K562 (cell line): ENCODE measurements around the gene LRTM1. TPM values are rescaled to one million over a fixed set of nuclear protein-coding genes. Genes with fewer than 3 reads are reported as not detected.

Experiments used
- ARID2 ChIP-seq: fragments of 450-650 bp; IDR thresholded peaks from 2 replicates; pipeline ENCODE4 v1.6.1; 2017; ENCODE audit warnings: antibody characterized with exemption, mild to moderate bottlenecking
- EHMT2 ChIP-seq: fragments of 450-650 bp; IDR thresholded peaks from 2 replicates; pipeline ENCODE4 v1.6.1; 2018; ENCODE audit warnings: antibody characterized with exemption
- ELK3 ChIP-seq: fragments of 450-650 bp; formaldehyde crosslinking; IDR thresholded peaks from 2 replicates; pipeline ENCODE4 v1.4.0; 2020; ENCODE audit warnings: mild to moderate bottlenecking
- ZNF609 ChIP-seq: sonication (generic); formaldehyde crosslinking; IDR thresholded peaks from 2 replicates; pipeline ENCODE4 v1.8.1; 2023; ENCODE audit warnings: missing genetic modification reagents, mild to moderate bottlenecking, borderline replicate concordance
- ZNF76 ChIP-seq: fragments of 250-450 bp; sonication (Bioruptor Pico); IDR thresholded peaks from 2 replicates; pipeline ENCODE4 v1.4.0; 2020; ENCODE audit warnings: mild to moderate bottlenecking, moderate library complexity, borderline replicate concordance
- ZSCAN32 ChIP-seq: fragments of 450-650 bp; formaldehyde crosslinking; IDR thresholded peaks from 2 replicates; pipeline ENCODE4 v1.4.0; 2020; ENCODE audit warnings: mild to moderate bottlenecking, moderate library complexity
- polyA plus RNA-seq, 8 experiments: library from polyadenylated mRNA; depleted of rRNA in 4 of 8; stranded (reverse) in 5 of 8; unstranded in 3 of 8; fragments of >200 nt; fragmentation: Nextera tagmentation in 2 of 8; fragmentation: Illumina TruSeq in 1 of 8; extraction: Ambion mirVana in 2 of 8; extraction: Trizol in 1 of 8; gene quantifications; 2 replicates each; pipeline versions ENCODE4 v1.2.1 to v1.2.3, GENCODE V29; 2011 to 2014; ENCODE audit warnings: inconsistent platforms in 1 of 8, missing spikeins in 1 of 8
- total RNA-seq, 7 experiments: library from RNA; depleted of rRNA in 6 of 7; stranded (reverse); fragments of >200 nt in 6 of 7; fragmentation: Illumina TruSeq in 2 of 7; extraction: Trizol in 2 of 7; gene quantifications; 2 replicates each; pipeline versions ENCODE4 v1.2.1 to v1.2.3, GENCODE V29; 2011 to 2021; ENCODE audit warnings: low replicate concordance in 1 of 7

LRTM1 gene
- total and polyA plus RNA-seq, 9 of the 15 experiments (the other 6 are each of a cell fraction or from before 2014, with no cell fraction given) = not detected

GRCh38 chr3:54874816-54875556, 52.9 kb downstream of the LRTM1 start (continued):
- no peak for TF ChIP-seq ZNF609 (CRISPR knock-in tag)
- no peak for TF ChIP-seq ZNF76 (CRISPR knock-in tag)
- TF ChIP-seq ELK3 (CRISPR knock-in tag) = no peak
- TF ChIP-seq ARID2 = no peak
- no peak for TF ChIP-seq ZSCAN32
- no peak for TF ChIP-seq EHMT2
